LNCAP (cell line): ENCODE results near the gene CLCA2.

Experiments
- CTCF ChIP-seq: fragments of 450-650 bp; IDR thresholded peaks from 2 replicates; pipeline ENCODE4 v1.5.1; 2017; ENCODE audit warnings: mild to moderate bottlenecking

CLCA2 gene

DNA sequence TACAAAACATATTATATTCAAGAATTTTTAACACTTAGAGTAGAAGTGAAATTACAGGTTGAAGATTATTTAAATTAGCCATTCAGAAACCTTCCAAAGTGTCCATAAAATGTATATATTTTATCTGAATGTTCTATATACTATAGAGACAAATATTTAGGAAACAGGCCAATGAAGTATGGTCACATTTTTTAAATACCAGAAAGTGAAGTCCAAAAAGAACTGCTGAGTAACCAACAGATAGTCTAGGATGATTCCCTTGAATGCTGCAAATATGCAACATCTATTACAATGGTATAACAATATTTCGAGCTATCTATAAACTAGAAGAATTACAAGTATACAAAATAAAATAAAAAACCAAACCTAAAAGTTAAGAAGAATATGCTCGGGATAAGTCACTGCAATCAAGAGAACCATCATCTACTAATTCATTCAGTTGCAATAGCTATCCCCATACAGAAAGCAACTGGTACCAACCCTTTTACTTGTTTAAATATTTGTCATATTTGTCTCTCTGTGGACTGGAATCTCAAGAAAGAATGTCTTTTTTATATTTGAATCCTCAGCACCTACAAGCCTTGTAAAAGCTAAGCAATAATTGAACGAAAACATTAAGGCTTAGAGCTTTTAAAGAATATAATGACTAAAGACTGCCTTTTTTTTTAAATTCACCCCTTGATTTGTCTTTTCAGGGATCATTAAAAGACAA, 35.9 kb upstream of the CLCA2 start:
- TF ChIP-seq CTCF: no peak

DNA sequence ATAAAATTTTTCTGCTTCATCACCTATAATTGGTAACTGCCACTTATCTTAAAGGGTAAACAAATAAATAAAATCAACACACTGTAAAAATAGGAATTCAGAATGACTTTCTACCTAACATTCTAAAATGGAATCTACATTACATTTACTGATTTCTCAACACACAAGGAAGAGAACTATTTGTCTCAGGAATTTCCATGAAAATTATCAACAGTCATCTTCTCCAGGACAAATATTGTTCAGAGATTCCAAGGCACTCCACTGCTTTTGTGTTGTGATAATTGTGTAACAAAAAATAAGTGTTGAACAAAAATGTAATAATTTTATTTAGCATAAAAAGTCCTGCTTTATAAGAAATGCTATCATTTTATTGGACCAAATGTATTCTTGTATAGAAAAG, 35.2 kb upstream of the CLCA2 start:
- no peak for TF ChIP-seq CTCF

DNA sequence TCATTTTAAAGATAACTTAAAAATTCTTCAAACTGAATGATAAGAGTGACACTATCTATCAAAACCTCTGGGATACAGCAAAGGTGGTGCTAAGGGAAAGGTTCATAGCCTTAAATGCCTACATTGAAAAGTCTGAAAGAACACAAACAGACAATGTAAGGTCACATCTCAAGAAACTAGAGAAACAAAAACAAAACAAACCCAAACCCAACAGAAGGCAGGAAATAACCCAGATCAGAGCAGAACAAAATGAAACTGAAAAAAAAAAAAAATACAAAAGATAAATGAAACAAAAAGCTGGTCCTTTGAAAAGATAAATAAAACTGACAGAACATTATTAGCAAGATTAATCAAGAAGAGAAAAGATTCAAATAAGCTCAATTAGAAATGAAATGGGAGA, 34.7 kb upstream of the CLCA2 start:
- TF ChIP-seq CTCF: no peak

GRCh38 chr1:86394416-86394815, 29.6 kb upstream of the CLCA2 start:
- no peak for TF ChIP-seq CTCF

GRCh38 chr1:86395751-86396497, 28.0 kb upstream of the CLCA2 start, which contains the start of gene ODF2L:
Gene ODF2L, minus strand, starts transcription at chr1:86396323. Its CDS starts 9,296 bp downstream, at chr1:86387027.
- no peak for TF ChIP-seq CTCF

DNA sequence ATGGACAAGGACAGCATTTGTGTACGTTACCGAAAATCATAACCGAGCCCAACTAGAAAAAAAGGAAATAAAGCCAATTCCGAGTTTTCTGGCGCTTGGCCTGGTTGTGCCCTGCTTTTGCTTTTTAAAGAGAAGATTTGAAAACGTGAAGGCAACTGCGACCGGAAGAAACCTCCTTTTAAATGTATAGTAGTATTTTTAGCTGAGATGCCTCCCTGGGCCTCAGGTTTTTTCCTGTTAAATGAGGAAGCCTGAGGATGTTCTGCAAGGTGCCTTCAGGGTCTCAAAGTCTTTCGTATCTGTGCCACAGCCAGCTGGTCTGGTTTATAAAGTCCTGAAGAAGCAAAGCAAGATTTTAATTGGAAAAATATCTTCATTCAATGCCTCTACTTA, 27.5 kb upstream of the CLCA2 start:
- no peak for TF ChIP-seq CTCF

GRCh38 chr1:86409416-86410021, 14.5 kb upstream of the CLCA2 start:
- no peak for TF ChIP-seq CTCF
